Measurements from ENCODE around the gene CDKAL1.

DNA sequence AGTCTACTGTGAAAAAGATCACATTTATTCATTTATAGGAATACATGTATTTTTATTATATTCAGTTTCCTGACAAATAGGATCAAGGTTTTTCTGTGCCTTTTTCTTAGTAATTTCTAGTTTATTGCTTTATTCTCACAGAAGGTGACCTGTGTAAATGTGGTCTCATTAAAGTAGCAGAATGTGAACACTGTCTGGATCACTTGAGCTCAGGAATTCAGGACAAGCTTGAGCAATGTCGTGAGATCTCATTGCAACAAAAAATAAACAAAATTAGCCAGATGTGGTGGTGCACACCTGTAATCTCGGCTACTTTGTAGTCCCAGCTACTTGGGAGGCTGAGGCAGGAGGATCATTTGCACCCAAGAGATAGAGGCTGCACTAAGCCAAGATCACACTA, 516.7 kb downstream of the CDKAL1 start:
- TF ChIP-seq, protein P1, sequence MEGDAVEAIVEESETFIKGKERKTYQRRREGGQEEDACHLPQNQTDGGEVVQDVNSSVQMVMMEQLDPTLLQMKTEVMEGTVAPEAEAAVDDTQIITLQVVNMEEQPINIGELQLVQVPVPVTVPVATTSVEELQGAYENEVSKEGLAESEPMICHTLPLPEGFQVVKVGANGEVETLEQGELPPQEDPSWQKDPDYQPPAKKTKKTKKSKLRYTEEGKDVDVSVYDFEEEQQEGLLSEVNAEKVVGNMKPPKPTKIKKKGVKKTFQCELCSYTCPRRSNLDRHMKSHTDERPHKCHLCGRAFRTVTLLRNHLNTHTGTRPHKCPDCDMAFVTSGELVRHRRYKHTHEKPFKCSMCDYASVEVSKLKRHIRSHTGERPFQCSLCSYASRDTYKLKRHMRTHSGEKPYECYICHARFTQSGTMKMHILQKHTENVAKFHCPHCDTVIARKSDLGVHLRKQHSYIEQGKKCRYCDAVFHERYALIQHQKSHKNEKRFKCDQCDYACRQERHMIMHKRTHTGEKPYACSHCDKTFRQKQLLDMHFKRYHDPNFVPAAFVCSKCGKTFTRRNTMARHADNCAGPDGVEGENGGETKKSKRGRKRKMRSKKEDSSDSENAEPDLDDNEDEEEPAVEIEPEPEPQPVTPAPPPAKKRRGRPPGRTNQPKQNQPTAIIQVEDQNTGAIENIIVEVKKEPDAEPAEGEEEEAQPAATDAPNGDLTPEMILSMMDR (IDR thresholded peaks at IDR 0.05; ENCODE audit: low read depth, low read length), result no peak
- no peak for TF ChIP-seq EZH2phosphoT487 (IDR thresholded peaks at IDR 0.05; ENCODE audit: low read depth)
